Activated T-helper 2 cell treated with anti-CD3 and anti-CD28 coated beads, Interferon-gamma antibody, Interleukin-2, Interleukin-4, amounts not matched to agents 10 μg/mL and 5 μg/mL and 100 μg/mL, durations not matched to agents 14 hours and 24 hours and 36 hours (primary cell): ENCODE measurements around the gene RIIAD1. TPM values are rescaled to one million over a fixed set of nuclear protein-coding genes. Genes with fewer than 3 reads are reported as not detected.
"Not testable (repeated sequence)": the region's sequence is repeated elsewhere in the genome, so short reads cannot be mapped to it uniquely, and the experiment has no call there.

Experiments used
- DNase-seq: peaks from one replicate; pipeline ENCODE4 v3.0.0; 2021; ENCODE audit warnings: low spot score
- H3K27ac Mint-ChIP-seq: one replicate; pipeline ENCODE4 v1.8.0; 2021; ENCODE audit warnings: mixed read lengths
- H3K27me3 Mint-ChIP-seq: one replicate; pipeline ENCODE4 v1.8.0; 2021; ENCODE audit warnings: low read depth, mixed read lengths
- H3K36me3 Mint-ChIP-seq: one replicate; pipeline ENCODE4 v1.8.0; 2021; ENCODE audit warnings: low read depth, mixed read lengths
- H3K4me1 Mint-ChIP-seq: one replicate; pipeline ENCODE4 v1.8.0; 2021; ENCODE audit warnings: low read depth, mixed read lengths
- H3K4me3 Mint-ChIP-seq: one replicate; pipeline ENCODE4 v1.8.0; 2021; ENCODE audit warnings: low read depth, mild to moderate bottlenecking, moderate library complexity, mixed read lengths
- H3K9me3 Mint-ChIP-seq: one replicate; pipeline ENCODE4 v1.8.0; 2021; ENCODE audit warnings: mixed read lengths
- intact Hi-C: fragments of 100-400 bp; cut with micrococcal nuclease; formaldehyde crosslinking; loops from one replicate; pipeline ENCODE4 v1.15.1; 2023
- total RNA-seq: library from RNA; stranded (reverse); gene quantifications from 2 replicates; pipeline ENCODE4 v1.2.3, GENCODE V29; 2022

RIIAD1 gene
- total RNA-seq, 1 donor from 2014 or later, result not detected

- H3K4me3 Mint-ChIP-seq, result peak within 1 kb of the TSS; percentile 90
- peaks cover 37% of the 10 kb centered on the region for H3K36me3 Mint-ChIP-seq
- H3K27me3 Mint-ChIP-seq, result no peaks in the 10 kb centered on the region
- peak; percentile 83 for DNase-seq
- H3K27ac Mint-ChIP-seq, result peak within 1 kb of the TSS; percentile 95
- intact Hi-C loops, result loop anchor here (1.0 to 2.0 kb wide), 2 partner anchors 27 to 74 kb away; partner anchors contain the start of gene TDRKH
- peaks cover 27% of the 10 kb centered on the region for H3K4me1 Mint-ChIP-seq
- no peaks in the 10 kb centered on the region for H3K9me3 Mint-ChIP-seq
These were observed 41.9 kb downstream of the RIIAD1 start, which contains the start of gene MRPL9 for GRCh38 chr1:151762941-151763921. MRPL9 (minus strand) TSS chr1:151763496; CDS start chr1:151763479, 17 bp downstream.

- no peaks in the 10 kb centered on the region for H3K9me3 Mint-ChIP-seq
- intact Hi-C loops, result loop anchor here (1.0 to 2.0 kb wide), 2 partner anchors 26 to 73 kb away; partner anchors contain the start of gene TDRKH
These were observed 42.7 kb downstream of the RIIAD1 start for GRCh38 chr1:151763990-151764389.

GRCh38 chr1:151768351-151769066 lies 47.2 kb downstream of the RIIAD1 start:
- H3K27ac Mint-ChIP-seq, H3K36me3 Mint-ChIP-seq, DNase-seq, H3K9me3 Mint-ChIP-seq, intact Hi-C loops, H3K4me3 Mint-ChIP-seq, H3K27me3 Mint-ChIP-seq: not testable (repeated sequence)
- H3K4me1 Mint-ChIP-seq, result peaks cover 19% of the 10 kb centered on the region

More at GRCh38 chr1:151763990-151764389, 42.7 kb downstream of the RIIAD1 start:
- peak overlapping the region; percentile 95 for H3K27ac Mint-ChIP-seq
- DNase-seq, result no peak
- peak overlapping the region; percentile 90 for H3K4me3 Mint-ChIP-seq
- peaks cover 34% of the 10 kb centered on the region for H3K36me3 Mint-ChIP-seq
- peaks cover 30% of the 10 kb centered on the region for H3K4me1 Mint-ChIP-seq
- H3K27me3 Mint-ChIP-seq, result no peaks in the 10 kb centered on the region

- intact Hi-C loops, DNase-seq, H3K36me3 Mint-ChIP-seq, H3K27ac Mint-ChIP-seq, H3K27me3 Mint-ChIP-seq, H3K4me3 Mint-ChIP-seq, H3K9me3 Mint-ChIP-seq: not testable (repeated sequence)
- H3K4me1 Mint-ChIP-seq, result peaks cover 12% of the 10 kb centered on the region
These were observed 47.9 kb downstream of the RIIAD1 start for GRCh38 chr1:151769270-151769669.

- Mint-ChIP-seq H3K9me3 (no peaks in the 10 kb centered on the region), H3K36me3 (peaks cover 19% of the 10 kb centered on the region), H3K27me3 (no peaks in the 10 kb centered on the region), H3K4me1 (no peaks in the 10 kb centered on the region), H3K27ac (no peak overlapping the region), H3K4me3 (no peak overlapping the region)
- intact Hi-C loops, result no loop called here
- DNase-seq, result no peak
These were observed 52.4 kb downstream of the RIIAD1 start for GRCh38 chr1:151773702-151774101.

- H3K9me3 Mint-ChIP-seq, result no peaks in the 10 kb centered on the region
- no peak overlapping the region for H3K4me3 Mint-ChIP-seq
- intact Hi-C loops, result no loop called here
- no peaks in the 10 kb centered on the region for H3K4me1 Mint-ChIP-seq
- H3K27ac Mint-ChIP-seq, result no peak overlapping the region
- no peak for DNase-seq
- no peaks in the 10 kb centered on the region for H3K27me3 Mint-ChIP-seq
- H3K36me3 Mint-ChIP-seq, result peaks cover 26% of the 10 kb centered on the region
These were observed 53.1 kb downstream of the RIIAD1 start for GRCh38 chr1:151774256-151774922.

- Mint-ChIP-seq H3K27me3 (no peaks in the 10 kb centered on the region), H3K36me3 (peaks cover 31% of the 10 kb centered on the region), H3K4me1 (no peaks in the 10 kb centered on the region), H3K27ac (no peak overlapping the region), H3K4me3 (no peak overlapping the region), H3K9me3 (no peaks in the 10 kb centered on the region)
- DNase-seq, result no peak
- intact Hi-C loops, result no loop called here
These were observed 54.8 kb downstream of the RIIAD1 start for GRCh38 chr1:151775894-151776664.

GRCh38 chr1:151776665-151777062 lies 55.3 kb downstream of the RIIAD1 start:
- no peak for DNase-seq
- H3K27me3 Mint-ChIP-seq, result no peaks in the 10 kb centered on the region
- peaks cover 35% of the 10 kb centered on the region for H3K36me3 Mint-ChIP-seq
- H3K4me3 Mint-ChIP-seq, result no peak overlapping the region
- intact Hi-C loops, result no loop called here
- H3K27ac Mint-ChIP-seq, result no peak overlapping the region
- H3K4me1 Mint-ChIP-seq, result no peaks in the 10 kb centered on the region
- H3K9me3 Mint-ChIP-seq, result no peaks in the 10 kb centered on the region

- Mint-ChIP-seq H3K27ac (no peak overlapping the region), H3K4me1 (no peaks in the 10 kb centered on the region), H3K4me3 (no peak overlapping the region), H3K36me3 (peaks cover 35% of the 10 kb centered on the region), H3K27me3 (no peaks in the 10 kb centered on the region), H3K9me3 (no peaks in the 10 kb centered on the region)
- DNase-seq, result no peak
- intact Hi-C loops, result no loop called here
These were observed 56.0 kb downstream of the RIIAD1 start for GRCh38 chr1:151777317-151777716.

Other genes with a start within 250 kb of the RIIAD1 start
- gene CGN, start 210.1 kb upstream of the RIIAD1 start, total RNA-seq, result 0.34 and 0.50 TPM in 2 replicates
- gene TUFT1, start 181.2 kb upstream of the RIIAD1 start, total RNA-seq, result 2.6 TPM in 2 replicates
- 29.3 and 32.6 TPM in 2 replicates for gene SNX27, start 109.5 kb upstream of the RIIAD1 start, total RNA-seq
- not detected in 2 replicates for gene CELF3, start 4.7 kb upstream of the RIIAD1 start, total RNA-seq
- gene MRPL9, start 42.0 kb downstream of the RIIAD1 start, total RNA-seq, result 141 and 159 TPM in 2 replicates
- gene TDRKH, start 69.0 kb downstream of the RIIAD1 start, total RNA-seq, result 18.2 and 18.4 TPM in 2 replicates
- gene LINGO4, start 83.9 kb downstream of the RIIAD1 start, total RNA-seq, result not detected in 2 replicates
- 0.94 and 0.99 TPM in 2 replicates for gene RORC, start 110.3 kb downstream of the RIIAD1 start, total RNA-seq
- 1.3 and 1.6 TPM in 2 replicates for gene C2CD4D, start 118.3 kb downstream of the RIIAD1 start, total RNA-seq
- gene THEM5, start 132.2 kb downstream of the RIIAD1 start, total RNA-seq, result not detected in 2 replicates
- gene THEM4, start 188.0 kb downstream of the RIIAD1 start, total RNA-seq, result 27.2 and 28.0 TPM in 2 replicates